Globus pallidus (tissue), 1 donor: ENCODE data around the gene SMAP2.

ENCODE experiments used
- DNase-seq: peaks from one replicate; pipeline ENCODE4 v3.0.0-alpha.2; 2015; ENCODE audit warnings: low spot score

The SMAP2 gene

GRCh38 chr1:40421431-40422384, 48.2 kb downstream of the SMAP2 start:
- DNase-seq: peak; percentile 80

DNA sequence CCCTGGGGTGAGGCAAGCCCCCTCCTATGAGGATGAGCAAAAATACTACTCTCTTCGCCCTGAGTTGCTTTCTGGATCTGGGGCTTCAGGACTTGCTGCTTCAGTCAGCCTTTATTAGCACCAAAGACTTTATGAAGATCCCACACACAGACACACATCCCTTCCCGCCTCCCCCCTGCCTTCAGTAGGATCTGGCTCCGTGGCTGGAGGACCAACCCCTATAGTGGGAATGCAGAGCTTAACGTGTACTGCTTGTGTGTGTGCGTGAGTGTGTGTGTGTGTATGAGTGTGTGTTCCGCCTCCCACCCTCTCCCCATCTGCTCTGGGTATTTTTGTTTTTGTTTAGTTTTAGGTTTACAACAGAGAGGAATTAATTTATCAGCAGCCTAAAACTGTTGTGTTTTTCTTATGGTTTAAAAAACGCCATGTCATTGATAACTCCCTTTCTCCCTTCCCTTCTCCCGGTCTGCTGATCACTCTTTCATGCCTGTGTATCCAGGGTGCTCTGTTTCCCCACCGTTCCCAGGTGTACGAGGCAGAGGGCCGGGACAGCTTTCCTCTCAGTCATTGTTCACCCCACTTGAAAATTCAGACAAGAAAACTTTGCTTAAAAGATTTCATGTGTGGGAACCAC, 49.2 kb downstream of the SMAP2 start:
- DNase-seq: no peak

DNA sequence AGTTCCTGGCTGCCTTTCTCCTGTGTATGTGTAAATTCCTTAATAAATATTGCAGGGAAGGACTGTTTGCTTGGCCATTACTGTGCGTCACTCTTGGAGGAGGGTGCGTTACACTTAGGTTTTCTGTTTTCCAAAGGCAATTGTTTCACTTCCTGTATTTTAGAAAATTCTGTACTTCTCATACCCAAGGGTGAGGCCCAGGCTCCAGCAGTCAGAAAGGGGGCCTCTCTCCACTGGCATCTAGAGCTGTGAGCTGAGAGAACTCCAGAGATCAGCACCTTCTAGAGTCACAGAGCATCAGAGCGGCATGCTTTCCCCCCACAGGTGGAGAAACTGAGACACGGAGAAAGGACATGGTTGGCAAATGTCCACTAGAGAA, 49.7 kb downstream of the SMAP2 start:
- DNase-seq: no peak

GRCh38 chr1:40423951-40424618, 50.6 kb downstream of the SMAP2 start:
- DNase-seq: no peak

GRCh38 chr1:40425198-40425597, 51.7 kb downstream of the SMAP2 start:
- DNase-seq: no peak

- DNase-seq: no peak
Measured at GRCh38 chr1:40431385-40431784, 57.9 kb downstream of the SMAP2 start.

DNA sequence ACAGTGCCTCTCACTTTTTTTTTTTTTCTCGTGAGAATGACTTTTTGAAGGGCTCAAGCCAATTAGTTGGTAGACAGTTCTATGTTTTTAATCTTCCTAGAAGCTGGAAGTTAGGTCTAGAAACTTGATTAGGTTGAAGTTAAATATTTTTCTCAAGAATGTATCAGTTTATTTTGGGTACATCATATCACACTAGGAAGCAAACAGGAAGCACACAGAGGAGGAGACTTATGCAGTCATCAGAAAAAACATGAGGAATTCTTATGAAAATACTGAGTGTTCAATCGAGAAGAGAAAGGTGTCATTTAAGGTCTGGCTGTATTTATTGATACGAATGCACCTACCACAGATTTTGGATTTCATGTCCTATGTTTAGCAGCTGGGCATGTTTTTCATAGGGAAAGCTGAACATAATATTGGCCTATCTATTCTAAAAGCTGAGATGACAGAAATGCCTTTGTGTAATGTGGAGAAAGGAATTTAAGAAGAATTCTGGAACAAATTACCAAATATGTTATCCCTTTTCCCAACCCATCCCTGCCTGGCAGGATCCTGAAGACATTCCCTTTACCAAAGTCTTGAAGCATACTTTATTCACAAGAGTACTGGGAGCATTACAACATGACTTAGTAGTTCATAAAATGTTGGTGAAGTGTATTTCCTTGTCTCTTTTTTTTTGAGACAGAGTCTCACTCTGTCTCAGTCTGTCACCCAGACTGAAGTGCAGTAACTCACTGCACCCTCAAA, 59.3 kb downstream of the SMAP2 start:
- DNase-seq: no peak

DNA sequence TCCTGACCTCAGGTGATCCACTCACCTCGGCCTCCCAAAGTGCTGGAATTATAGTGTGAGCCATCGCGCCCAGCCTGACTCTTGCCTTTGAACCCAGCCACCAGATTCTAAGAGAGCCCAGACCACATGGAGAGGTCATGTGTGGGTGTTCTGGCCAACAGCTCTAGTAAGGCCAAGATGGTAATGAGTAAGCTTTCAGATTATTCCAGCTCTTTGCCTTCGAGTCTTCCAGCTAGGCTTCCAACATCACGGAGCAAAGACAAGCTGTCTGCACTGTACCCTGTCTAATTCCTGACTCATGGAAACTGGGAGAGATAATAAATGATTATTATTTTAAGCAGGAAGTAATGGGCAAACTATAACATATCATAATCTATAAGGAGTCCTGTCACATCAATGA, 61.9 kb downstream of the SMAP2 start:
- DNase-seq: no peak

- no peak for DNase-seq
Measured at GRCh38 chr1:40435876-40436275, 62.3 kb downstream of the SMAP2 start.

GRCh38 chr1:40438391-40439015, 65.0 kb downstream of the SMAP2 start:
- peak; percentile 54 for DNase-seq

GRCh38 chr1:40439247-40439646, 65.7 kb downstream of the SMAP2 start:
- DNase-seq: no peak

DNA sequence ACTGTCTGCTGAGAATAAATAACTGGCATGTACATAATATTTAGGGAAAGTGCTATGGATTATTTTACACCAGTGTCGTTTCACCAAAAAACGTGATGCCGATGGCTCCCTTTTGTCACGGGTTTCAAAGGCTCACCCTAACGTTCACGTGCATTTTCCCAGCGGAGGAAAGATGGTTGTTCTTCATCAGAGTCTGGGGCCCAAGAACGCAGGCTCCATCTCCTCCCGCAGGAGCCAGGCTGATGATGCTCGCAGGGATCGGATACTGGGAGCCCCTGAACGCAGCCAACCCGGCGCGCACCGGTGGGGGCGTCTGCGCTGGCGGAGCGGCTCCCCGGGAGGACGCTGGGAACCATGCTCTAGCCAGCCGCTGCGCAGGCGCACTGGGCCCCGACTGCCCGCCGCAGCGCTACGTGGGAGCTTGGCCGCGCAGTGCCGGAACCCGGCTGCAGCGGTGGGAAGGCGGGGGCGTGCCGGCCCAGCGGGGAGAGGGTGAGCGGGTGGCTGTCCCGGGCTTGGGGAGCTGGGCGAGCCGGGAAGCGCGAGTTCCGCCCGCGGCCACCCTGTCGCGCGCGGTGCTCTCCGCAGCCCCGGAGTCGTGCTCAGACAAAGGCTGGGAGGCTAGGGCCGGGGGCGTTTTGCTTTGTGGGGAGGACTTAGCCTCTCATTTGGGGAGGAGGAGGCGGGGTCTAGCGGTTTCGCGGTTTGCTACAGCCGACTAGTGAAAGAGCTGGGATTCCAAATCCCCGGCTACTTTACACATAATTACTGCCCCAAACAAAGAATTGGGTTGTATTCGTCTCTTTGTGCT, 76.4 kb downstream of the SMAP2 start, which contains the start of gene ZFP69B:
Gene ZFP69B, plus strand, starts transcription at position 793 of the 811 bp plus-strand sequence. CDS start 486 bp downstream, outside the sequence.
- DNase-seq: peak; percentile 87

DNA sequence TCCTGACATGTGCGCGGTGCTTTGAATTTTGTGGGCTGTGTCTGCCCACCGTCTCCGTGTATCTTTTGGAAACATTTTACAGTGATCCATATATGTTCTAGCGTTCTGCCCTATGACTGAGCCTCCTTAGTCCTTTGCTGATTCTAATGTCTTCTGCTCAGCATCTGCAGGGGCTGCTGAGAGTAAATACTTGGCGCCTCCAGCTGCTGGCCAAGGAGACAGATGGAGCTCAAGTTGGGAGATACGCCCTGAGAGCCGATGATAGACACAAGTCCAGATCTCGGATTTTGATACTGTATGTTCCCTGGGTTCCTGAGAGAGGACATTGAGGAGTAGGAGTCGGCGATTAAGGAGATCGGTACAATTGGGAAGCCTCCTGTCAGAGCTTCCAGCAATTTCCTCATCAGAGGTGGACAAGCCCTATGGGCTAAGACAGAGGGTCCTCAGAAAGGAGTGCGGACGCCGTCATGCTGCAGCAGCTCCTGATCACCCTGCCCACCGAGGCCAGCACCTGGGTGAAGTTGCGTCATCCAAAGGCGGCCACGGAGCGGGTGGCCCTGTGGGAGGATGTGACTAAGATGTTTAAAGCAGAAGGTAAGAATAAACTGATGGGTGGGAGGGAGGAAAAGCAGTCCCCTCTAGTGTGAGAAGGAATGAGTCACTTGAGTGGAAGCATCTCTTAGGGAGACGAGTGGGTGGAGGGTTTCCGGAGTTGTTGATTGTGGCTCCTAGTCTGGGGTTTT, 77.1 kb downstream of the SMAP2 start:
- no peak for DNase-seq

- DNase-seq: peak; percentile 2
Measured at GRCh38 chr1:40451238-40451585, 77.7 kb downstream of the SMAP2 start.

DNA sequence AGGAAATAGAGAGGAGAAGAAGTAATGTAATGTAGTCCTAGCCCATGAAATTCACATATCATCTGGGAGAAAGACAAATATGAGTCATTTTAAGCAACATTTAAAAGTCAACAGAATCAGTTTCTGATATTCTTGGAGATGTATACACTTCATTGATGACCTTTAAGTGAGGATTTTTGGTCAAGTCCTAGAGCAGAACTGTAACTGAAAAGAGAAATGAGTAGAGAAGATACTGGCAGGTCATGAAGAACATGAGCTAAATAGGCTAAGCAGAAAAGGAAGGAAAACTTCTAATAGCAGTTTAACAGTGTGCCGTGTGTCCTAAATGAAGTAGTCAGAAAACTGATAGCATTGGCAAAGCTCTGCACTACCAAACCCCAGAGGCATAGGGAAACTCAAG, 81.3 kb downstream of the SMAP2 start:
- no peak for DNase-seq

GRCh38 chr1:40462956-40463590, 89.5 kb downstream of the SMAP2 start:
- no peak for DNase-seq

DNA sequence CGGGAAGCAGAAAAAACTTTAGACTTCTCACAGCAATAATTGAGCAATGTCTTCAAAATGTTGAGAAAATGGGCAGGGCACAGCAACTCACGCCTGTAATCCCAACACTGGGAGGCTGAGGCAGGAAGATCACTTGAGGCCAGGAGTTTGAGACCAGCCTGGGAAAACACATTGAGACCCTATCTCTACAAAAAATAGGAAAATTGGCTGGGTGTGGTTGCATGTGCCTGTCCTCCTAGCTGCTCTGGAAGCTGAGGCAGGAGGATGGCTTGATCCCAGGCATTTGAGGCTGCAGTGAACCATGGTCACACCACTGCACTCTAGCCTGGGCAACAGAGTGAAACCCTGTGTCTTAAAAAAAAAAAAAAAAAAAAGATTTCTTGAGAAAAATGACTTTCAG, 95.8 kb downstream of the SMAP2 start:
- DNase-seq: no peak
